AG10803 (cell line): ENCODE data around the gene RIMBP2.

Source experiments
- DNase-seq: peaks from one replicate; pipeline ENCODE4 v3.0.0; 2010; ENCODE audit warnings: low read depth
- H3K4me3 ChIP-seq: 2 replicates; pipeline ENCODE4 v1.5.1; 2011; ENCODE audit warnings: mild to moderate bottlenecking, low read length, control low read depth
- CTCF ChIP-seq: conservative IDR thresholded peaks from 2 replicates; pipeline ENCODE4 v1.5.1; 2011; ENCODE audit warnings: mild to moderate bottlenecking, low read length, control low read depth, inconsistent platforms

RIMBP2 gene

GRCh38 chr12:130422676-130423075 is 293.4 kb downstream of the RIMBP2 start:
- no peak overlapping the region for H3K4me3 ChIP-seq
- no peak for DNase-seq
- no peak for TF ChIP-seq CTCF

- DNase-seq: no peak
- H3K4me3 ChIP-seq: no peak overlapping the region
- no peak for TF ChIP-seq CTCF
These were observed 294.2 kb downstream of the RIMBP2 start for GRCh38 chr12:130421896-130422295.

- DNase-seq: no peak
These were observed 296.0 kb downstream of the RIMBP2 start for GRCh38 chr12:130420071-130420470.

DNA sequence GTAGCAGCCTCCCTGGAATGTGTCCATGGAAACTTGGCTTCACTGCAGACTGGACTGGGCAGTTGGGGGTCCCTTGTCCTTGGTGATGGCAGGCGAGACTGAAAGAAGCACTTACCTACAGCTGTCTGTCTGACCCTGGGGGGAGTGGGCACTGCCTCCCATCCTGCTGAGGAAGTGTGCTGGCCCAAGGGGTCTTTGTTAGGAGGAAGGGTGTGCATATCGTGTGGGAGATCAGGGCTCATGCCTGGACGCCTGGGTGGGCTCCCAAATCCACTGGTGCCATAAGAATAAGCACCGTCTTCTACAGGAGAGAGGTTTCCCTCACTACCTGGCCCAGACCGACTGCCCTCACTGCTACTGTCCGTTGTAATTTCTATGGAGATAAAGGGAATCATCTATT is 297.0 kb downstream of the RIMBP2 start:
- no peak for DNase-seq
- H3K4me3 ChIP-seq: no peak overlapping the region
- TF ChIP-seq CTCF: no peak

More at GRCh38 chr12:130420071-130420470, 296.0 kb downstream of the RIMBP2 start:
- H3K4me3 ChIP-seq: no peak overlapping the region
- TF ChIP-seq CTCF: no peak

- no peak for TF ChIP-seq CTCF
- H3K4me3 ChIP-seq: no peak overlapping the region
- no peak for DNase-seq
These were observed 297.8 kb downstream of the RIMBP2 start for GRCh38 chr12:130418251-130418650.

DNA sequence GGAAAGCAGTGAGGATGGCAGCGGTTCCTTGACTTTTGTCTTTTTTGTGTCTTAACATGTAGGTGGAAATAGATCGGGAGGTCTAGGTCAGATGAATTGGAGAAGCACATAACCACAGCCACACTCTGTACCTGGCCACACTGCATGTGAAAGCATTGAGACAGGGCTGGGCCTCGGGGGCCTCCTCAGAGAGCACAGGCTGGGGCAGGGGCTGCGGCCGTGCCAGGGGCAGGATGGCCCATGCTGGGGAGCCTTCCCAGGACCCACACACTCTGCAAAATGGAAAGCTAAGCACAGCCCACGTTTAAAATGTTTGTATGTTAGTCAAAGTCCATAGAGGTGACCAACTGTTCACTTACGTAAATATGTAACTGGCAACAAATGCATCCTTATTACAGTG is 301.7 kb downstream of the RIMBP2 start:
- no peak overlapping the region for H3K4me3 ChIP-seq
- no peak for TF ChIP-seq CTCF
- DNase-seq: no peak

- TF ChIP-seq CTCF: no peak
- DNase-seq: no peak
- H3K4me3 ChIP-seq: no peak overlapping the region
These were observed 302.2 kb downstream of the RIMBP2 start for GRCh38 chr12:130413909-130414308.
